Measurements from ENCODE around the gene SKA3. TPM values are rescaled to one million over a fixed set of nuclear protein-coding genes. Genes with fewer than 3 reads are reported as not detected.

The SKA3 gene
- total RNA-seq, 4 donors from 2014 or later: 0.13 to 0.24 TPM; not detected in 2

DNA sequence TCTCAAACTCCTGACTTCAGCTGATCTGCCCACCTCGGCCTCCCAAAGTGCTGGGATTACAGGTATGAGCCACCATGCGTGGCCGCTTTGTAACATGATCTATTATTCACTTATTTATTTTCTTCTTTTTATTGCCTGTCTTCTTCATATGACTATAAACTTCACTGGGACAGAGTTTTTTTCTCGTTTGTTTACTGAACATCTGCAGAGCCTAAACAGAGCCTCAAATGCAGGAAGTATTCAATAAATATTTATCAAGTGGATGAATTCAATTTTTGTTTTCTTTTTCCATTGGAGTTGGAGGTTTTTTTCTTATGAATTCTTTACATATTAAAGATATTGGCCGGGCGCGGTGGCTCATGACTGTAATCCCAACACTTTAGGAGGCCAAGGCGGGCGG, 54.7 kb downstream of the SKA3 start:
- intact Hi-C loops (cut with DNase I; ENCODE audit: low total_unique reads) (no loop called here), in situ Hi-C loops (cut with MboI; ENCODE audit: low sequenced_read_pairs in 4 of 4) (loop anchor here in 2 of 4 donors (25.0 kb wide), 1 partner anchor 366 kb away; no protein-coding TSS in a partner anchor)
- Histone ChIP-seq H3K4me1 (no peaks in the 10 kb centered on the region), H3K27ac (no peak overlapping the region), H3K4me3 (no peak overlapping the region), H3K36me3 (no peaks in the 10 kb centered on the region), H3K9me3 (no peaks in the 10 kb centered on the region), H3K27me3 (no peaks in the 10 kb centered on the region)
- ATAC-seq (no peak), DNase-seq (no peak)
- TF ChIP-seq, protein P1, sequence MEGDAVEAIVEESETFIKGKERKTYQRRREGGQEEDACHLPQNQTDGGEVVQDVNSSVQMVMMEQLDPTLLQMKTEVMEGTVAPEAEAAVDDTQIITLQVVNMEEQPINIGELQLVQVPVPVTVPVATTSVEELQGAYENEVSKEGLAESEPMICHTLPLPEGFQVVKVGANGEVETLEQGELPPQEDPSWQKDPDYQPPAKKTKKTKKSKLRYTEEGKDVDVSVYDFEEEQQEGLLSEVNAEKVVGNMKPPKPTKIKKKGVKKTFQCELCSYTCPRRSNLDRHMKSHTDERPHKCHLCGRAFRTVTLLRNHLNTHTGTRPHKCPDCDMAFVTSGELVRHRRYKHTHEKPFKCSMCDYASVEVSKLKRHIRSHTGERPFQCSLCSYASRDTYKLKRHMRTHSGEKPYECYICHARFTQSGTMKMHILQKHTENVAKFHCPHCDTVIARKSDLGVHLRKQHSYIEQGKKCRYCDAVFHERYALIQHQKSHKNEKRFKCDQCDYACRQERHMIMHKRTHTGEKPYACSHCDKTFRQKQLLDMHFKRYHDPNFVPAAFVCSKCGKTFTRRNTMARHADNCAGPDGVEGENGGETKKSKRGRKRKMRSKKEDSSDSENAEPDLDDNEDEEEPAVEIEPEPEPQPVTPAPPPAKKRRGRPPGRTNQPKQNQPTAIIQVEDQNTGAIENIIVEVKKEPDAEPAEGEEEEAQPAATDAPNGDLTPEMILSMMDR (IDR thresholded peaks at IDR 0.05 in 4 of 5, conservative IDR thresholded peaks at IDR 0.05 in 1 of 5): no peak
- no peak for TF ChIP-seq POLR2A (IDR thresholded peaks at IDR 0.05)

DNA sequence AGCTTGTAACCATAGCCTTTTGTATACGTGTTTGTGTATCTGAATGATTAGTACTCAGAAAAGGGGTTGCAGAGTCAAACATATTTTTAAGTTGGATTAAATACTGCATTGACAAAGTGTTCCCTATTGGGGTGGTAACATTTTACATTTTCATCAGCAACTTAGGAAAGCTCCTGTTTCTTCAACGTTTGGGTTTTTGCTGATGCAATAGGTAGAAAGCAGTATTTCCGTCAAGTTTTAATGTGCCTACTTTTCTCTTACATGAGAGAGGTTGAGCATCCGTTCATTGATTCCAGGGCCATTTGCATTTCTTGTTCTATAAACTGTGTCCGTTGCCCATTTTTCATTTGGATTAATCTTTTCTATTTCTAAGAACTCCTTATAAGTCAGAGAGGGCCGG, 56.2 kb downstream of the SKA3 start:
- DNase-seq: no peak
- H3K27ac ChIP-seq: no peak overlapping the region
- ATAC-seq: no peak
- no peaks in the 10 kb centered on the region for H3K36me3 ChIP-seq
- TF ChIP-seq POLR2A (IDR thresholded peaks at IDR 0.05): no peak
- TF ChIP-seq, protein P1 (IDR thresholded peaks at IDR 0.05 in 4 of 5, conservative IDR thresholded peaks at IDR 0.05 in 1 of 5): no peak
- in situ Hi-C loops (cut with MboI; ENCODE audit: low sequenced_read_pairs in 4 of 4): loop anchor here in 2 of 4 donors (25.0 kb wide), 1 partner anchor 367 kb away; no protein-coding TSS in a partner anchor
- H3K27me3 ChIP-seq: no peaks in the 10 kb centered on the region
- no peaks in the 10 kb centered on the region for H3K4me1 ChIP-seq
- H3K4me3 ChIP-seq: no peak overlapping the region
- no peaks in the 10 kb centered on the region for H3K9me3 ChIP-seq
- intact Hi-C loops (cut with DNase I; ENCODE audit: low total_unique reads): no loop called here

DNA sequence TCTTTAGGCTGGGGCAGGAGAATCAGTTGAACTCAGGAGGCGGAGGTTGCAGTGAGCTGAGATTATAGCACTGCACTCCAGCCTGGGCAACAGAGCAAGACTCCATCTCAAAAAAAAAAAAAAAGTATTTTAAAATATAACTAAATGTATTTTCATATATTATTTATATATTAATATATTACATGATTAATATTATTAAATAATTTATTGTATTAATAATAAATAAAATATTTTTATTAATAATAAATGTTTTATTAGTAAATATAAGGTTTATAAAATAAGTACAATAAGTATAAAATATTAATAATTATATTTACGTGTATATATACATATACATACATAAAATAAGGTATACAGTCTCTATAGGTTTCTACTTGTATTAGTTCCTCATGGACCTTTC, 56.8 kb downstream of the SKA3 start:
- ATAC-seq (no peak), DNase-seq (no peak)
- Histone ChIP-seq H3K27ac (no peak overlapping the region), H3K4me1 (no peaks in the 10 kb centered on the region), H3K9me3 (no peaks in the 10 kb centered on the region), H3K36me3 (no peaks in the 10 kb centered on the region), H3K4me3 (no peak overlapping the region), H3K27me3 (no peaks in the 10 kb centered on the region)
- in situ Hi-C loops (cut with MboI; ENCODE audit: low sequenced_read_pairs in 4 of 4) (loop anchor here in 3 of 4 donors (10.0 to 25.0 kb wide), 2 partner anchors 355 to 368 kb away; no protein-coding TSS in a partner anchor), intact Hi-C loops (cut with DNase I; ENCODE audit: low total_unique reads) (no loop called here)
- no peak for TF ChIP-seq POLR2A (IDR thresholded peaks at IDR 0.05)
- TF ChIP-seq, protein P1 (IDR thresholded peaks at IDR 0.05 in 4 of 5, conservative IDR thresholded peaks at IDR 0.05 in 1 of 5): no peak

DNA sequence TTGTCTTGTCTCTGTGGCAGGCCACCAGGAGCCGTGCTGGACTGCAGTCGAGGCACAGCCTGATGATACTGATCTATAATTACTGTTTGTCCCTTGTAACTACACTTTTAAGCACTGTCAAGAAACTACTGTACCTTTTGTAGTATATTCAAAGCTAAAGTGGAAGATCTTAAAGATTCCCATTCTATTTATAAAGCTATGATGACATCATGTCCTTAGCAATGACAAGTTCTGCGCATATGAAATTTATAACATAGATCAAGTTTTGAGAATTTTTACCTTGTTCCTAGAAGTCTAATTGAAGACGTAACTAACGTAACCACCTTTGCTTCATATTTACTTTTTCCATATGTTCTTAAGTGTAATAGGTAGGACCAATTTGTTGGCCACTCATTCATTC, 58.2 kb downstream of the SKA3 start:
- DNase-seq (no peak), ATAC-seq (no peak)
- intact Hi-C loops (cut with DNase I; ENCODE audit: low total_unique reads): no loop called here
- no peaks in the 10 kb centered on the region for H3K9me3 ChIP-seq
- in situ Hi-C loops (cut with MboI; ENCODE audit: low sequenced_read_pairs in 4 of 4): loop anchor here in 3 of 4 donors (10.0 to 25.0 kb wide), 2 partner anchors 357 to 369 kb away; no protein-coding TSS in a partner anchor
- no peaks in the 10 kb centered on the region for H3K36me3 ChIP-seq
- no peaks in the 10 kb centered on the region for H3K4me1 ChIP-seq
- no peaks in the 10 kb centered on the region for H3K27me3 ChIP-seq
- TF ChIP-seq, protein P1 (IDR thresholded peaks at IDR 0.05 in 4 of 5, conservative IDR thresholded peaks at IDR 0.05 in 1 of 5): no peak
- TF ChIP-seq POLR2A (IDR thresholded peaks at IDR 0.05): no peak
- H3K27ac ChIP-seq: no peak overlapping the region
- no peak overlapping the region for H3K4me3 ChIP-seq
